Naive B cell (primary cell): ENCODE measurements around the gene NDUFS8. TPM values are rescaled to one million over a fixed set of nuclear protein-coding genes. Genes with fewer than 3 reads are reported as not detected.

Source experiments
- ATAC-seq, 2 donors: fragments of 150-1000 bp; cut with Tn5 transposase; 2 replicates each; pipeline ENCODE4 v1.10.0; 2021; ENCODE audit warnings: low read depth in 2 of 2, mild to moderate bottlenecking in 2 of 2, moderate library complexity in 2 of 2
- DNase-seq: peaks from one replicate; pipeline ENCODE4 v3.0.0; 2022
- H3K27ac Mint-ChIP-seq, 6 donors: one replicate each; pipeline ENCODE4 v1.8.0; 2020 to 2022; ENCODE audit warnings: mild to moderate bottlenecking in 6 of 6, mixed read lengths in 6 of 6, moderate library complexity in 5 of 6, inconsistent platforms in 2 of 6
- H3K27me3 Mint-ChIP-seq, 3 donors: one replicate each; pipeline ENCODE4 v1.8.0; 2021 to 2022; ENCODE audit warnings: mixed read lengths in 3 of 3, mild to moderate bottlenecking in 1 of 3
- H3K36me3 Mint-ChIP-seq, 2 donors: one replicate each; pipeline ENCODE4 v1.8.0; 2020 to 2022; ENCODE audit warnings: mixed read lengths in 2 of 2, inconsistent platforms in 1 of 2, mild to moderate bottlenecking in 1 of 2
- H3K4me1 Mint-ChIP-seq, 3 donors: one replicate each; pipeline ENCODE4 v1.8.0; 2020 to 2022; ENCODE audit warnings: mixed read lengths in 3 of 3, inconsistent platforms in 1 of 3, mild to moderate bottlenecking in 1 of 3, moderate library complexity in 1 of 3
- H3K4me3 Mint-ChIP-seq, 8 donors: one replicate each; pipeline ENCODE4 v1.8.0; 2020 to 2022; ENCODE audit warnings: mild to moderate bottlenecking in 8 of 8, mixed read lengths in 8 of 8, moderate library complexity in 8 of 8, inconsistent platforms in 2 of 8
- H3K9me3 Mint-ChIP-seq, 7 donors: one replicate each; pipeline ENCODE4 v1.8.0; 2020 to 2022; ENCODE audit warnings: mixed read lengths in 7 of 7, mild to moderate bottlenecking in 5 of 7, inconsistent platforms in 2 of 7, moderate library complexity in 1 of 7
- polyA plus RNA-seq, 6 donors: library from polyadenylated mRNA; unstranded; fragments of 300-500 nt; fragmentation: Illumina TruSeq; gene quantifications; one replicate each; pipeline ENCODE4 v1.2.3, GENCODE V29; 2021; ENCODE audit warnings: low read depth in 6 of 6

NDUFS8 gene
- polyA plus RNA-seq, 6 donors from 2014 or later = 110 to 130 (median 119) TPM

- Mint-ChIP-seq H3K36me3 (peaks cover 0 to 7% of the 10 kb centered on the region in 2 donors), H3K4me3 (no peak overlapping the region), H3K9me3 (peaks cover 0 to 5% (median 0%) of the 10 kb centered on the region in 7 donors), H3K4me1 (peaks cover 18 to 23% (median 22%) of the 10 kb centered on the region in 3 donors), H3K27me3 (peaks cover 0 to 5% (median 0%) of the 10 kb centered on the region in 3 donors), H3K27ac (peak overlapping the region in 1 of 6 donors; percentile 47)
- DNase-seq (no peak), ATAC-seq (no peak)
Measured at GRCh38 chr11:68026391-68027105, 3.9 kb upstream of the NDUFS8 start.

DNA sequence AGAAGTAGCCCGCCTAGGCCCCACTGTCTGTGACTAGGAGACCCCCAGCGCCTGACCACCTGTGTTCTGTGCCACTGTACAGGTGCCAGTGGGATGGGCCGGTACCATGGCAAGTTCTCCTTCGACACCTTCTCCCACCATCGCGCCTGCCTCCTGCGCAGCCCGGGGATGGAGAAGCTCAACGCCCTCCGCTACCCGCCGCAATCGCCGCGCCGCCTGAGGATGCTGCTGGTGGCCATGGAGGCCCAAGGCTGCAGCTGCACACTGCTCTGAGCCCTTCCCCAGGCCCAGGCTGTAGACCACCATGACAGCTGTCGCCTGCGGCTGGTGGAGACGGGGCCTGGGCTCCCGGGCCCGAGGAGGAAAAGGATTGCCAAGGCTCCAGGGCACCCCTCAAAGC is 2.8 kb upstream of the NDUFS8 start:
- ATAC-seq = no peak
- Mint-ChIP-seq H3K36me3 (peaks cover 0 to 7% of the 10 kb centered on the region in 2 donors), H3K9me3 (peaks cover 0 to 5% (median 0%) of the 10 kb centered on the region in 7 donors), H3K27ac (no peak overlapping the region), H3K27me3 (peaks cover 0 to 5% (median 0%) of the 10 kb centered on the region in 3 donors), H3K4me3 (peak overlapping the region in 3 of 8 donors; percentile 15 to 51 (median 38)), H3K4me1 (peaks cover 22 to 27% (median 25%) of the 10 kb centered on the region in 3 donors)
- DNase-seq = no peak

- Mint-ChIP-seq H3K36me3 (peaks cover 0 to 7% of the 10 kb centered on the region in 2 donors), H3K4me1 (peaks cover 24 to 27% (median 25%) of the 10 kb centered on the region in 3 donors), H3K27ac (no peak overlapping the region), H3K27me3 (peaks cover 0 to 5% (median 0%) of the 10 kb centered on the region in 3 donors), H3K4me3 (peak overlapping the region; percentile 56 to 100 (median 90)), H3K9me3 (peaks cover 0 to 5% (median 0%) of the 10 kb centered on the region in 7 donors)
- ATAC-seq = no peak
- DNase-seq = no peak
Measured at GRCh38 chr11:68028802-68029545, 1.5 kb upstream of the NDUFS8 start.

DNA sequence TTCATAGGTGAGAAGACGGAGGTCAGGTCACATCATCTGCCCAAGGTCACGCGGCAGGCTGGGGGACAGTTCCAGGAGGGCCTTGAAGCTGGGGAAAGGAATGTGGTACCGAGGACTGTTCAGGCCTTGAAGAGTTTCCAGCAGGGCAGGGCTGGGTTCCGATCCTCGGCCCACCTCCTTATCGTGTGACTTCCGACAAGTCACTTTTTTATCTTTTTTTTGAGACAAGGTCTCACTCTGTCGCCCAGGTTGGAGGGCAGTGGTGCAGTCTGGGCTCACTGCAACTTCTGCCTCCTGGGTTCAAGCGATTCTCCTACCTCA is 623 bp downstream of the NDUFS8 start:
- Mint-ChIP-seq H3K9me3 (no peaks in the 10 kb centered on the region), H3K4me3 (peak overlapping the region; percentile 90 to 100 (median 98)), H3K27me3 (peaks cover 0 to 5% (median 0%) of the 10 kb centered on the region in 3 donors), H3K4me1 (peaks cover 22 to 27% (median 26%) of the 10 kb centered on the region in 3 donors), H3K27ac (peak overlapping the region; percentile 86 to 96 (median 87)), H3K36me3 (no peaks in the 10 kb centered on the region)
- DNase-seq (no peak), ATAC-seq (no peak)

DNA sequence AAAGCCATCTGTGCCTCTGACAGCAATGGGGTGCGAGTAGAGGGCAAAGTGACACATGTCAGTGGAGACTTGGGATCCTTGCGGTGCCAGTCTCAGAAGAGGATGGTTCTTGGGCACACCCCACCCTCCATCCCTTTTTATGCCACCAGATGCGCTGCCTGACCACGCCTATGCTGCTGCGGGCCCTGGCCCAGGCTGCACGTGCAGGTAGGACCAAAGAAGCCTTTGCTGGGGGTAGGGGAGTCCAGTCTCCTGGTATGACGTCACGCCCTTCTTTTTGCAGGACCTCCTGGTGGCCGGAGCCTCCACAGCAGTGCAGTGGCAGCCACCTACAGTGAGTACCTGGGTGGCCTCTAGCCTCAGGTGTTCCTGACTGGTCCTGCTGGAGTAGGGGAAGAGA is 1.5 kb downstream of the NDUFS8 start:
- peaks cover 0 to 5% (median 0%) of the 10 kb centered on the region in 3 donors for H3K27me3 Mint-ChIP-seq
- H3K27ac Mint-ChIP-seq = no peak overlapping the region
- ATAC-seq (no peak), DNase-seq (no peak)
- no peaks in the 10 kb centered on the region for H3K36me3 Mint-ChIP-seq
- peak overlapping the region; percentile 66 to 100 (median 94) for H3K4me3 Mint-ChIP-seq
- H3K4me1 Mint-ChIP-seq = peaks cover 26 to 33% (median 32%) of the 10 kb centered on the region in 3 donors
- H3K9me3 Mint-ChIP-seq = no peaks in the 10 kb centered on the region

DNA sequence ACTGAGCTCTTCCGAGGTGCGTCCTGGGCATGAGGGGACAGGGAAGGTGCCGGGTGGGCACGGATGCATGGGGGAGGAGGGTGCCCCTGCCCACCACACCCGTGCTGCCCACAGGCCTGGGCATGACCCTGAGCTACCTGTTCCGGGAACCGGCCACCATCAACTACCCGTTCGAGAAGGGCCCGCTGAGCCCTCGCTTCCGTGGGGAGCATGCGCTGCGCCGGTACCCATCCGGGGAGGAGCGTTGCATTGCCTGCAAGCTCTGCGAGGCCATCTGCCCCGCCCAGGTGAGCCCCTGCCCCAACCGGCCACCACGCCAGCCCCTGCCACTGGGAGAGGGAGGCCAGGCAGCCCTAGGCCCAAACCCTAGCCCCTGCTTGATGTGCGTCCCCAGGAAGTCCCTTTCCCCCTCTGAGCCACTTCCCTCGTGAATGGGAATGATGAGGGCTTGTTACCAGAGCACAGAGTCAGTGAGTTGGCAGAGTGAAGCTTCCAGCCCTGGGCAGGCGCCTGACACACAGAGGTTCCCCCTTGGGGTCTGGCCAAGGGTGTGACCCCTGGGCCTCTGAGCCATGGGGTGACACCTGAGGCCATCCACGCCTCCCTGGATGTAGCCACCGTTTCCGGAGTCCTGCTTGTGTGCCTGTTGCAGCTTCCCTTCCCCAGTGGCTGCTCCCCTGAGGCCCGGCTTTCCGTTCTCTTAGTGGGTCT is 2.7 kb downstream of the NDUFS8 start:
- H3K27ac Mint-ChIP-seq = no peak overlapping the region
- peaks cover 26 to 39% (median 37%) of the 10 kb centered on the region in 3 donors for H3K4me1 Mint-ChIP-seq
- ATAC-seq (no peak), DNase-seq (no peak)
- no peaks in the 10 kb centered on the region for H3K36me3 Mint-ChIP-seq
- no peaks in the 10 kb centered on the region for H3K9me3 Mint-ChIP-seq
- H3K27me3 Mint-ChIP-seq = peaks cover 0 to 5% (median 0%) of the 10 kb centered on the region in 3 donors
- H3K4me3 Mint-ChIP-seq = peak overlapping the region in 1 of 8 donors; percentile 64

- Mint-ChIP-seq H3K27me3 (peaks cover 0 to 4% (median 0%) of the 10 kb centered on the region in 3 donors), H3K36me3 (no peaks in the 10 kb centered on the region), H3K4me1 (peaks cover 26 to 39% (median 37%) of the 10 kb centered on the region in 3 donors), H3K9me3 (no peaks in the 10 kb centered on the region), H3K27ac (peak overlapping the region in 1 of 6 donors; percentile 38), H3K4me3 (peak overlapping the region in 2 of 8 donors; percentile 45 to 64)
- DNase-seq (no peak), ATAC-seq (no peak)
Measured at GRCh38 chr11:68033708-68034045, 3.2 kb downstream of the NDUFS8 start.

DNA sequence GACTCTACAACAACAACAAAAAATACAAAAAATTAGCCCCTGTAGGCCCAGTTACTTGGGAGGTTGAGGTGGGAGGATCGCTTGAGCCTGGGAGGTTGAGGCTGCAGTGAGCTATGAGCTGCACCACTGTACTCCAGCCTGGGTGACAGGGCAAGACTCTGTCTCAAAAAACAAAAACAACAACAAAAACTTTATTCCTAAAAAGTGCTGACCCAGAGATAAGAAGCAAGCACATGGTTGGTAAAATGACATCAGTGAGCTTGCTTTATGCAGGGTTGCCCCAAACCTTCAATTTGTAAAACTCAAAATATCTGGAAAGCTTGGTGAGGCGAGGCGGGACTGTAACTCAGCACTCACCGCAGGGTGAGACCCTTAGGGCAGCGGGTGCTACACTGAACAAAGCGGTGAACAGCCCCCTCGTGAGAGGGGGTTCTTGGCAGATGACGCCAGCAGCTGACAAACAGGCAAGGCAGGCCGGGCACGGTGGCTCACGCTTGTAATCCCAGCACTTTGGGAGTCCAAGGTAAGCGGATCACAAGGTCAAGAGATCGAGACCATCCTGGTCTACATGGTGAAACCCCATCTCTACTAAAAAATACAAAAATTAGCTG is 4.9 kb downstream of the NDUFS8 start:
- DNase-seq = no peak
- Mint-ChIP-seq H3K36me3 (no peaks in the 10 kb centered on the region), H3K4me1 (peaks cover 31 to 41% (median 41%) of the 10 kb centered on the region in 3 donors), H3K27ac (peak overlapping the region in 2 of 6 donors; percentile 74 to 81), H3K4me3 (peak overlapping the region in 2 of 8 donors; percentile 64 to 81), H3K9me3 (no peaks in the 10 kb centered on the region), H3K27me3 (no peaks in the 10 kb centered on the region)
- no peak for ATAC-seq

- Mint-ChIP-seq H3K4me1 (peaks cover 28 to 38% (median 38%) of the 10 kb centered on the region in 3 donors), H3K27me3 (no peaks in the 10 kb centered on the region), H3K36me3 (no peaks in the 10 kb centered on the region), H3K27ac (peak overlapping the region in 2 of 6 donors; percentile 81 to 83), H3K4me3 (peak overlapping the region in 2 of 8 donors; percentile 79 to 81), H3K9me3 (no peaks in the 10 kb centered on the region)
- DNase-seq (no peak), ATAC-seq (no peak)
Measured at GRCh38 chr11:68036141-68036716, 5.7 kb downstream of the NDUFS8 start.

GRCh38 chr11:68036717-68037239 is 6.3 kb downstream of the NDUFS8 start:
- no peak for DNase-seq
- Mint-ChIP-seq H3K4me1 (peaks cover 27 to 38% (median 37%) of the 10 kb centered on the region in 3 donors), H3K4me3 (peak overlapping the region in 4 of 8 donors; percentile 60 to 84 (median 74)), H3K36me3 (no peaks in the 10 kb centered on the region), H3K27ac (peak overlapping the region; percentile 65 to 96 (median 74)), H3K27me3 (no peaks in the 10 kb centered on the region), H3K9me3 (no peaks in the 10 kb centered on the region)
- ATAC-seq = no peak

DNA sequence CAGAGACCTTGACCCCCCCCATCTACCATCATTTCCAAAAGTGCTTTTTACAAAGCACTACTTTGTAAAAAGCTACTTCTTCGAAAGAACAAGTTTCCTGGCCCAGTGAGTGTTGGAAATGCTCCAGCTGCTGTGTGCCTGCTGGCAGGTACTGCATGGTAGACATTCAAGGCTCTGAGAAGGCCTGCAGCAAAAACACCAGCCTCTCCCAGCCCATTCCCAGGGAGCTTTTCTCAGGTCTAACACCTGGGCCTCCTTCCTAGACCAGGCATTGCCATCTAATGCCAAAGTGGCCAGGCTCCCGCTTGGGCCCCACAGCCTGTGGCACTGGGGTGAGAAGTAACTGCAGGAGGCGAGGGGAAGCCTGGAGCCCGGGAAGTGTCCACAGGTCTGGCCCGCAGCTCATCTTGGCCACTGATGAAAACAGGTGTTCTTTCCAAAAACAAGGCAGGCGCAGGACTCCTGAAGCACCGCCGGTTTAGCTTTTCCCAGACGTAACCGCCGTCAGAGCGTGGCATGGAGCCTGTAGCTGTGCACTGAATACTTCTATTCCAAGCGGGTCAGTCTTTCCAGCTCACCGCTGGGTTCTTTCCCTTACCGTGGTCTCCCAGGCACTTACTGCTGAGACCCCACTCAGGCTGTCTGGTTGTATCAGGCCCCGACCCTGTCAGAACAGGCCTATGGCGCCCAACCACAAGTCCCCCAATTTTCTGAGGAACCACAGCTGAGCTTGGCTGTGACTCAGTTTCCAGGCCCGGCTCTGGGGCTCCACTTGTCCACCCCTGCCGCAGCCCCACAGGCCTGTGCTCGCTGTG is 7.1 kb downstream of the NDUFS8 start:
- peak overlapping the region in 4 of 6 donors; percentile 65 to 96 (median 74) for H3K27ac Mint-ChIP-seq
- peaks cover 27 to 37% (median 37%) of the 10 kb centered on the region in 3 donors for H3K4me1 Mint-ChIP-seq
- DNase-seq (no peak), ATAC-seq (no peak)
- H3K36me3 Mint-ChIP-seq = no peaks in the 10 kb centered on the region
- H3K27me3 Mint-ChIP-seq = no peaks in the 10 kb centered on the region
- no peaks in the 10 kb centered on the region for H3K9me3 Mint-ChIP-seq
- H3K4me3 Mint-ChIP-seq = peak overlapping the region; percentile 51 to 84 (median 64)

- H3K9me3 Mint-ChIP-seq = no peaks in the 10 kb centered on the region
- peak overlapping the region in 3 of 6 donors; percentile 12 to 93 (median 70) for H3K27ac Mint-ChIP-seq
Measured at GRCh38 chr11:68038226-68038717, 7.8 kb downstream of the NDUFS8 start.

More at GRCh38 chr11:68038226-68038717, 7.8 kb downstream of the NDUFS8 start:
- no peak for ATAC-seq
- H3K4me3 Mint-ChIP-seq = peak overlapping the region in 5 of 8 donors; percentile 46 to 94 (median 91)
- no peaks in the 10 kb centered on the region for H3K36me3 Mint-ChIP-seq
- H3K27me3 Mint-ChIP-seq = no peaks in the 10 kb centered on the region
- no peak for DNase-seq
- peaks cover 27 to 37% (median 37%) of the 10 kb centered on the region in 3 donors for H3K4me1 Mint-ChIP-seq
